G401 (cell line): ENCODE results near the gene LPIN1. TPM values are rescaled to one million over a fixed set of nuclear protein-coding genes. Genes with fewer than 3 reads are reported as not detected.
"Not testable (repeated sequence)": the region's sequence is repeated elsewhere in the genome, so short reads cannot be mapped to it uniquely, and the experiment has no call there.

Experiments
- DNase-seq: peaks from one replicate; pipeline ENCODE4 v3.0.0-alpha.2; 2015; ENCODE audit warnings: low spot score
- in situ Hi-C: cut with HindIII; loops from 2 replicates; pipeline ENCODE4 v1.10.0; 2016; ENCODE audit warnings: low sequenced_read_pairs, mixed read lengths
- total RNA-seq: library from RNA; depleted of rRNA; stranded (reverse); fragments of >200 nt; shearing (Covaris generic); gene quantifications from 2 replicates; pipeline ENCODE4 v1.2.3, GENCODE V29; 2014

LPIN1 gene
- total RNA-seq, 1 experiment from 2014 or later, result 30.4 TPM

- in situ Hi-C loops, result no loop called here
- DNase-seq, result no peak
These were observed 34.7 kb upstream of the LPIN1 start for GRCh38 chr2:11711751-11712150.

- no peak for DNase-seq
- in situ Hi-C loops, result no loop called here
These were observed 33.6 kb upstream of the LPIN1 start for GRCh38 chr2:11712866-11713265.

GRCh38 chr2:11713815-11714214, 32.6 kb upstream of the LPIN1 start:
- no peak for DNase-seq
- in situ Hi-C loops, result no loop called here

GRCh38 chr2:11715987-11716652, 30.3 kb upstream of the LPIN1 start:
- in situ Hi-C loops, result no loop called here
- DNase-seq, result no peak

- in situ Hi-C loops, result no loop called here
- no peak for DNase-seq
These were observed 29.6 kb upstream of the LPIN1 start for GRCh38 chr2:11716689-11717321.

GRCh38 chr2:11717623-11718022, 28.8 kb upstream of the LPIN1 start:
- no peak for DNase-seq
- in situ Hi-C loops, result no loop called here

- no peak for DNase-seq
- in situ Hi-C loops, result no loop called here
These were observed 27.8 kb upstream of the LPIN1 start for GRCh38 chr2:11718606-11719005.

- in situ Hi-C loops, result no loop called here
- no peak for DNase-seq
These were observed 27.0 kb upstream of the LPIN1 start for GRCh38 chr2:11719230-11719977.

- DNase-seq, result no peak
- in situ Hi-C loops, result no loop called here
These were observed 25.7 kb upstream of the LPIN1 start for GRCh38 chr2:11720752-11721151.

- in situ Hi-C loops, result no loop called here
- DNase-seq, result no peak
These were observed 24.0 kb upstream of the LPIN1 start for GRCh38 chr2:11722292-11723060.

GRCh38 chr2:11723061-11723371, 23.4 kb upstream of the LPIN1 start:
- in situ Hi-C loops, result no loop called here
- no peak for DNase-seq

GRCh38 chr2:11724151-11724550, 22.3 kb upstream of the LPIN1 start:
- in situ Hi-C loops, result no loop called here
- no peak for DNase-seq

GRCh38 chr2:11726384-11726783, 20.0 kb upstream of the LPIN1 start:
- DNase-seq, result no peak
- in situ Hi-C loops, result no loop called here

GRCh38 chr2:11729362-11730212, 16.8 kb upstream of the LPIN1 start:
- DNase-seq, result no peak
- in situ Hi-C loops, result no loop called here

- DNase-seq, in situ Hi-C loops: not testable (repeated sequence)
These were observed 15.0 kb upstream of the LPIN1 start for GRCh38 chr2:11731214-11731984.

- DNase-seq, result no peak
- in situ Hi-C loops, result no loop called here
These were observed 13.8 kb upstream of the LPIN1 start for GRCh38 chr2:11732587-11732986.

- DNase-seq, in situ Hi-C loops: not testable (repeated sequence)
These were observed 8.6 kb upstream of the LPIN1 start for GRCh38 chr2:11737852-11738251.
